SKM-1 treated with dmso at 0.1 percent for 144 hours (cell line): ENCODE data around the gene FXN.
"Not testable (repeated sequence)": the region's sequence is repeated elsewhere in the genome, so short reads cannot be mapped to it uniquely, and the experiment has no call there.

Experiments
- DNase-seq: peaks from one replicate; lab custom pipeline; 2025; ENCODE audit not compliant: unreplicated experiment; lab: John Stamatoyannopoulos, UW

FXN gene

DNA sequence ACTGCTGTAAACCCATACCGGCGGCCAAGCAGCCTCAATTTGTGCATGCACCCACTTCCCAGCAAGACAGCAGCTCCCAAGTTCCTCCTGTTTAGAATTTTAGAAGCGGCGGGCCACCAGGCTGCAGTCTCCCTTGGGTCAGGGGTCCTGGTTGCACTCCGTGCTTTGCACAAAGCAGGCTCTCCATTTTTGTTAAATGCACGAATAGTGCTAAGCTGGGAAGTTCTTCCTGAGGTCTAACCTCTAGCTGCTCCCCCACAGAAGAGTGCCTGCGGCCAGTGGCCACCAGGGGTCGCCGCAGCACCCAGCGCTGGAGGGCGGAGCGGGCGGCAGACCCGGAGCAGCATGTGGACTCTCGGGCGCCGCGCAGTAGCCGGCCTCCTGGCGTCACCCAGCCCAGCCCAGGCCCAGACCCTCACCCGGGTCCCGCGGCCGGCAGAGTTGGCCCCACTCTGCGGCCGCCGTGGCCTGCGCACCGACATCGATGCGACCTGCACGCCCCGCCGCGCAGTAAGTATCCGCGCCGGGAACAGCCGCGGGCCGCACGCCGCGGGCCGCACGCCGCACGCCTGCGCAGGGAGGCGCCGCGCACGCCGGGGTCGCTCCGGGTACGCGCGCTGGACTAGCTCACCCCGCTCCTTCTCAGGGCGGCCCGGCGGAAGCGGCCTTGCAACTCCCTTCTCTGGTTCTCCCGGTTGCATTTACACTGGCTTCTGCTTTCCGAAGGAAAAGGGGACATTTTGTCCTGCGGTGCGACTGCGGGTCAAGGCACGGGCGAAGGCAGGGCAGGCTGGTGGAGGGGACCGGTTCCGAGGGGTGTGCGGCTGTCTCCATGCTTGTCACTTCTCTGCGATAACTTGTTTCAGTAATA is at the start of gene FXN:
FXN (plus strand) TSS at position 315 of the 871 bp plus-strand sequence; CDS start at position 346, 31 bp downstream.
- peak; percentile 46 for DNase-seq

DNA sequence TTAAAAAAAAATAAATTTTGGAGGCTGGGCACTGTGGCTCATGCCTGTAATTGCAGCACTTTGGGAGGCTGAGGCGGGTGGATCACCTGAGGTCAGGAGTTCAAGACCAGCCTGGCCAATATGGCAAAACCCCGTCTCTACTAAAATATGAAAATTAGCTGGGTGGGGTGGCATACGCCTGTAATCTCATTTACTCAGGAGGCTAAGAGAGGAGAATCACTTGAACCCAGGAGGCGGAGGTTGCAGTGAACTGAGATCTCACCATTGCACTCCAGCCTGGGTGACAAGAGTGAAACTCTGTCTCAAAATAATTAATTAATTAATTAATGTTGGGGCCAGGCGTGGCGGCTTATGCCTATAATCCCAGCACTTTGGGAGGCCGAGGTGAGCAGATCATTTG is 48.6 kb upstream of the FXN start:
- not testable (repeated sequence) for DNase-seq

DNA sequence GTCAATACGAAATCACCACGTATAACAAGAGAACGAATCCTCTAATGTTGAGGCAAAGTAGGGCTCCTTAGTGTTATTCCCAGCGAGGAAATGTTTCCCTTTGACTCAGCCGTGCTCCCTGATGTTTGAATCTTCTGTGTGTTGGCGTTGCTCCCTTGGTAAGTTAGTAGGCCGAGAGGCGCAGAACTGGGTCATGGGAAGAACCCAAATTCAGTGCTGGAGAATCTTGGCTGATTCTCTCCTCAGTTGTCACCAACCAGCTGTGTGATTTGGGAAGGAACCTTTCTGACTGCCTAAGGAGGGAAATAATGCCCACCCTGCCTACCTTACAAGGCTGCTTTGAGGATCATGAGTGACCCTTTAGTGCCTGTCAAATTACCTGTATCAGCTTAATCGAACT is 44.1 kb upstream of the FXN start:
- DNase-seq = no peak

DNA sequence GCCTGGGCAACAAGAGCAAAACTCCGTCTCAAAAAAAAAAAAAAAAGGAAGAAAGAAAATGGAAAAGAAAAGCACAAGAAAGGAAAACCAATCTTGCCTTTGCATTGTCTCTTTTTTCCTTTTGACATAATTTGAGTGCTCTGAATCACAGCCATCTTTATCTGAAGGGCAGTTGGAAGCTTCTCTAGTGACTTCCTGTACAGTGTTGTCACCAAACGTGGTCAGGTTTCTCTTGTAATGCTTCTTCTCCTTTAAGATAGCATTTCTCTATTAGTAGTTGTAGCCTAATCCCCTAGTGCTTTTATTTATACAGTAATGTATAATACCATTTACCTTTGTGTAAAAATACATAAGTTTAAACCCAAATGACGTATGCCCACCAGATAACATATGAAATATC is 39.8 kb upstream of the FXN start:
- DNase-seq = no peak

DNA sequence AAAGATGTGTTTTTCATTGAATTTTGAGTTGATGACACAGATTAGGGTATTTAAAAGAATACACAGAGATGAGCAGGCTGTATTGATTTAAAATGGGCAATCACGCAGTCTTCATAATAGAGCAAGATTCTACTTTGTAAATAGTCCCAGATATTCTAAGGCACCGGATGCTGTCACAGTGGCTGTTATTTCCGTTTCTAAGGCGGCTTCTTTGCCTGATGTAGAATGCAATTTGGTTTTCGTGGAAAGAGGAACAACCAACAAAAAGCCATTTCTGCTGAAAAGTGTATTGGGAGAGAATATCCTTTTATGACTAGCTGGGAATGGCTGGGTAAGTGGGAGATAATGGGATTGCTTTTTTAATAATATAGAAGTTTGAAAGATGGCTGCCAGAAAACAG is 39.1 kb upstream of the FXN start:
- no peak for DNase-seq

DNA sequence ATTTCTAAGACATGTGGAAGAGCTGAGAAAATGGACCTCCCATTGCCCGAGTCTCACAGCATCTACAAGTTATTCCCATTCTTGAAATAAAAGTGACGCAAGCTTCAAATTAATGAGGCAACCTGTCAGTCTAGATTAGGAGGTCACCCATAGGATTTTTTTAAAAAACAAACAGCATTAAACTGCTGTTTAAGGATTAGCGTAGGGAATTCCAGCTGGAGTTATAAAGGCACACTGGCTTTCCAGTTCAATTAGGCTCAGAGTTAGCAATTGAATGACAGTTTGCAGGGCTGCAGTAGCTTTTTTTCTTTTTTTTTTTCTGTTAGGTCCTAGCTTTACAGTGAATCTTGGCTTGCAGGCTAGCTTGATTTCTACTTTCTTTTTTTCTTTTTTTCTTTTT is 37.9 kb upstream of the FXN start:
- no peak for DNase-seq

DNA sequence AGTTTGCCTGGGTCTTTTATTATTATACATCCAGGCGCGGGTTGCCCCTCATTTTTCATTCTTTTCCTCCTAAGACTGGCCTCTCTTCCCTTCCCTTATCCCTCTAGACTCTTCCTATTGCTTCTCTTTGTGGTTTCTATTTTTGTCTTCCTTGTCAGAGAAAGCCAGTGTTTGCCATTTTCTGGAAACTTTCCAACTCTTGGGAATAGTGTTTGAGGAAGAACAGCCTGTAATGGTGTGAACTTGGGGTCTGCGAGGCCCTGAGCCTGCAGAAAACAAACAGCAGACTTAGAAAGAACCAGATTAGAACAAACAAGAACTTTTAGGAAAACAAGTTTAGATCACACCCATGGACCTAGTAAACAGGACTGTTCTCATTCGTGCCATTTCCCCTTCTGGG is 37.2 kb upstream of the FXN start:
- no peak for DNase-seq

DNA sequence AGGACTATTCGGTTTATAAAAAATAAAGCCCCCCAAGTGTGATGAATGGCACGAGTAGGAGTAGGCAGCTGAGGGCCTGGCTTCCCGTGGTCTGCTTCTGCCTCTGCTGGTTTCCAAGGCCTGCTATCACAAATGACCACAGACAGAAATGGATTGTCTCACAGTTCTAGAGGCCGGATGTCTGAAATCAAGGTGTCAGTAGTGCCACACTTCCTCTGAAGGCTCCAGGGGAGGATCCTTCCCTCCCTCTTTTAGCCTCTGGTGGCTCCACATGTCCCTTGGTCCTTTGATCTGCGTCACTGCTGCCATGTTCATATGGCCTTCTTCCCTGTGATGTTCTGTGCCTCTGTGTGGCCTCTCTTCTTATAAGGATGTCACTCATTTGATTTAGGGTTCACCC is 36.7 kb upstream of the FXN start:
- no peak for DNase-seq

DNA sequence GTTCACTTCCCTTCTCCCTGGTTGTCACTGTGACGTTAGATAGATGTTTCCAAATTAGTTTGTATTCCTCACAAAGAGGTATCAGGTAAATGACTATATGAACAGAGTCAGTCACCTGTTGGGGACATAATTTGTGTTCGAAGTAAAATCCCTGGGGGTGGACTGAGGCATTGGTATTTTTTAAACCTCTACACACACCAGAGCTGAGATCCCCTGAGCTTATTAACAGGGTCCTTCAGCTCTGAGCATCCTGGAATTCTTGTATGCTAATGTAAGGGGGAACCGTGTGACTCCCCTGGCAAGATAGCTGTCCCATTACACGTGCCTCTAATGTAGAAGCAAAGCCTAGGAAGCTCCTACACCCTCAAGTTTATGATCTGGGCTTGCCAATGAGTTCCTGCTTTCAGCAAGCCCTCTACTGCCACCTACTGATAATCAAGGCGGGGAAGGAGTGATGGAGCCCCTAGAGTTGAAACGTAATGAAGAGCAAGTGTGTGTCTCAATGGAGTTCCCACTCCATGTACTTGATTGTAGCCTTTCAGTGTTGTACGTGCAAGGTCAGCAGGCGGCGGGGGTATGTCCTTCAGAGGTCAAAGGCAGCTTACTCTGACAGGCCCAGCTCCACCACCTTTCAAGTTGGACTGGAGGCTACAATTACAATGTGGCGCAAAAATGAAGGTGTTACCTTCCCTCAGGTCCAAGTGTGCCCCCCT is 36.0 kb upstream of the FXN start:
- peak; percentile 42 for DNase-seq

DNA sequence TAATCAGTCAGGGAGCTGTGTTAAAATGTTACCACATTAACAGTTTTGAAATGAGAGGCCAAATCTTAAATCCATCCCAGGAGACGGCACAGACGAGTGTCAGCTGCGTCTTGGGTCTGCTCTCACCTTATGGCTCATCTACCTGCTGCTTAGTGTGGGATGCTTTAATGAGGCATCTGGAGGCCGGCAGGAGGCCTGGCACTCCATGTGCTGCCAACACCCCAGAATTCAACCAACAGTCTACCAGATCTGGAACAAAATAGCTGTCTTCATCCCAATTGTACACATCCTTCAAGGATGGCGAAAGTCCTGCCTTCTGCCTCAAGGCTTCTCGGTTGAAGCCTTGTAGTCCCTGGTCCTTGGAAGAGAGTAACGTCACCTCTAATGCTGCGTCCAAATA is 33.6 kb upstream of the FXN start:
- no peak for DNase-seq

DNA sequence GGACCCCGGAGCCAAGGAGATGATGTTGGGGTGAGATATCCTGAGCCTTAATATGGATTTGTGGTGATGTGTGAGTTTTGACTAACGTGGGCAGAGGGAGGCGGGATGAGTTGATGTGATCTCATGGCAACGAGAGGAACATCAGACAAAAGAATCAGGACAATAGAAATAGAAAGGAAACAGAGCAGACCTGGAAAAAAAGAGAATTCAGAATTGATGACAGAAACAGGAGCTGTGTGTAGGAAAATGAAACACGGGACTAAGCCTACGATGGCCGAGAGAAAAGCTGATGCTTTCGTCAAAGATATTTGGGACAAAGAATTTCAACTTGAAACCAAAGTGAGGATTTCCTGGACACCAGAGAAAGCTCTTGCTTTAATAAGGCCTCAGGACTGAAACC is 32.5 kb upstream of the FXN start:
- no peak for DNase-seq

DNA sequence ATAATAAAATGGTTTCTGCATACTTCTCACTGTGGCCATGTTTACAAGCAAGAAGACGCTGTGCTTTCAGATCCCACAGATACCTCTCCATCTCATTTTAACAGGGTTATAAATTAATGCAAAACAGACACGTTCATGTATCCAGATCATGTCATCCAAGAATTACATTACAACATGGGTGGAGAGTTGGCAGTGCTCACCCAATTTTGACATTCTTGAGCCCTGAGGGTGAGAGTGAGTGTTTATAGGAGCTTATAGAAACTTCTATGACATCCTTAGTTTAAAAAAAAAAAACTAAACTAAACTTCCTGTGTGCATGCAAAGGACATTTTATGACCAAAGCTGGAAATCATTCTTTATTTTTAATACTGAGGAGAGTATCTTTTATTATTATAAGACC is 30.7 kb upstream of the FXN start:
- DNase-seq = no peak

DNA sequence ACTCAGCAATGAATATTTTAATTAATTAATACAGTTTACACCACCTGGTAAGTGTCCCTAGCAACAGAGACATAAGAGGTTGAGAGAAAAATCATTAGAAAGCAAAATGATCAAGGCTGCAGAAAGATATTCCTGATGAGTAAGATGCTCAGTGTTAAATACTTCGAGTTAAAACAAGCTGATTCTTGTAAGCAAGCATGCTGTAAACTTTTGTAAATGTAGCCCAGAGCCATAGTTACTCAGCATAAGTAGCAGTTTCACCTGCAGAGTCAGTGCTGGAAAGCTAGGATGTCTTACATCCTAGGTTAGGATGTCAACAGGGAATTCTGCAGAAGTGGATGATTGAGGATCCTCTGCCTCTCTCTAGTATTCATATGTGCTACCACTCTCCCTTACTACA is 25.8 kb upstream of the FXN start:
- DNase-seq = no peak

DNA sequence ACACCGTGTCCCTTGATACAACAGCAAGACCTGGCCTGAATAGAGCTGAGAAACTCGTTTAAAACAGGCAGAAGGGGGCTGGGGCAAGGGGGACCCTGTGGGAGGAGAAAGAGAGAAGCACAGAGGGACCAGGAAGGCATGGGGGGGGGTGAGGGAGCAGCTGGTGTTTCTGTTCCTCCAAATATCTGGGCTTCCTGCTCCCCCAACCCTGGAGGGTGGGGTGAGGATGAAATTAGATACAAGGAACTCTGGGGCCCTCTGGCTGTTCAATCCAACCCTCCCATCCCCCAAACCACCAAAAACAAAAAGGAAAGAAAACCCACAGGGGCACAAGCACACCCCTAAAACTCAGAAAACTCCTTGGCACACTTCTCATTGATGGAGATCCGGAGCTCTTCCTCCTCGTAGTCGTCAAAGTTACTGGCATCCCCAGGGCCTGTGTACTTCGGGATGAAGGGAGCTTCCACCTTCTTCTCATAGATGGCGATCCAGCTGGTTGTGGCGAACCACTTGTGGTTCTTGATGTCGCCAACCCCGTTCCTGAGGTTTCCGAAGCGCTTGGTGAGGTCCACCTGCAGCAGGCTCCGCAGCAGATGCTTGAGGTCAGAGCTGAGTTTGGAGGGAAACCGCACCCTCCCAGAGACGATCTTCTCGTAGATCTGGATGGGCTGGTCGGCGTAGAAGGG is 22.7 kb upstream of the FXN start:
- no peak for DNase-seq

DNA sequence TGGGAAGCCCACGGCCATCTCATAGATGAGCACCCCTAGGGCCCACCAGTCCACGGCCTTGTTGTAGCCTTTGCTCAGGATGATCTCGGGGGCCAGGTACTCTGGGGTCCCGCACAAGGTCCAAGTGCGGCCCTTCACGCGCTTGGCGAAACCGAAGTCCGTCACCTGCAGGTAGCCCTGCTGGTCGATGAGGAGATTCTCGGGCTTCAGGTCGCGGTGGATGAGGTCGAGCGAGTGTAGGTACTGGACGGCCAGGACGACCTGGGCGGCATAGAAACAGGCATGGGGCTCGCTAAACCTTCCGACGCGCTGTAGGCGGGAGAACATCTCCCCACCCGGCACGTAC is 22.2 kb upstream of the FXN start:
- DNase-seq = no peak

DNA sequence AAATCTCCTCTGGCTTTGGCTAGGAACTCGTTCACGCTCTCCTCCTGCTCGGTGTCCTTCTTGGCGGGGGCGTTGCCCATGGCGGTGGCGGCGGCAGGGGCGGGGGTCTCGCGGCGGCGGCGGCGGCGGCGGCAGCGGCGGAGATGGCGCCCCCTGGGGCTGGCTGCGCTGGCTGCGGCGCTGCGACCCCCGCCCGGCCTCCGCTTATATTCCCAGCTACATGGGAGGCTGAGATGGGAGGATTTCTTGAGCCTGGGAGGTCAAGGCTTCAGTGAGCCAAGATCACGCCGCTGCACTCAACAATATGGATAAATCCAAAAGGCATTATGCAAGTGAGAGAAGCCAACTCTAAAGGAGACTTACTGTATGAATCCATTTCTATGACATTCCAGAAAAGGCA is 21.5 kb upstream of the FXN start, which contains the start of gene PRKACG:
PRKACG (minus strand) TSS at position 101 of the 400 bp plus-strand sequence; CDS start at position 80, 21 bp downstream.
- no peak for DNase-seq

DNA sequence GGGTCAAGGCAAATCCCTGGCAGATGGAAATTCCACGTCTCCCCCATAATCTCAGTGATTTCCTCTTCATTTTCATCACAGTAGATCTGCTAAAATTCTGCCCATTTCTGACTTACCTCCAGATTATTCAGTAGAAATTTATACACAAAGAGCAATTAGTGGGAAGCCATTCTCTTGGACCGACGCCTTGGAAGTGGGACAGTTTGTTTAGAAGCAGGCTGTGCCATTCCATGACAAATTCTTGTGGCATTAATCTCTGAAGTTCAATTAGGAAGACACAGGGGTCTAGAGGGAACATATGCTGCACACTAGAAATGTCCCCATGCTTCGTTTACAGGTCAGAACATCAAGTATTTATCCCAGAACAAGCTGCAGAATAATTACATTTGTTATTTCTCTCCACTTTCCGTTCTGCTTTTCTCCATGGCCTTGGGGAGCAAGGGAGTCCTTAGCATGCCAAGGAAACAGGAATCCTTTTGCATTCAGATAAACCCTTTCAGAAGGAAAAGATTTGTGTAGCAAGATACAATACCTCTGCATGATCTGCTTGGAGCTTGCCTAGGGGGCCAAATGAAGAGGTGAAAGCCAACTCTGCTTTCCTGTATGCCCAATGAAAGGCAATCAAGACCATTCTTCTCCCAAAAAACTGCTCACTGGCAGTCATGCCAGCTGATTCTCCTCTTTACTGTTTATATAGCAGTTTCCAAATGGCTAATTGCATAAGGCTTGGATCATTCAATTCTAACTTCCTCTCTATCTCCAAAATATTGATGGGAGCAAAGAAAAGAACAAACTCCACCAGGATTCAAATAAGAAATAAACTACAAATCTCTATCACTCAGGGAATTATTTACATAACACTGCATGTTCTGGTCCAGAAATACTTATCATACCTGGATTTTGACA is 19.1 kb upstream of the FXN start:
- no peak for DNase-seq

DNA sequence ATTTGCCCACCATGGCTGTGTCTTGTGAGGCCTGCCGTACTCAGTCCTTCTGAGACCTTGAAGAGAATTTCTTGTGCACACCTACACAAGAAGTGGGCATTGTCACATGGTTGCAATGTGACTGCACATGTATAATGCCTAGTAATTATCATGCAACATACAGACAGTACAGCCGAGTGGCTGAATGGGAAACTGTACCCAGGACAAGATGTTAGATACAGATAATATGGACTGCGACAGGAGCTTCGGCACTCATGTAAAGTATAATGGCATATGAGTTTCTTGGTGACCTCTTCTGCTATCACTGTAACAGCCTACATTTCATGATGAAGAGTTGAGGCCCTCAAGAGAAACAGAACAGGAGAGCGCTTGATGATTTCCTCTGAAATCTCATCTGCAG is 16.8 kb upstream of the FXN start:
- no peak for DNase-seq

DNA sequence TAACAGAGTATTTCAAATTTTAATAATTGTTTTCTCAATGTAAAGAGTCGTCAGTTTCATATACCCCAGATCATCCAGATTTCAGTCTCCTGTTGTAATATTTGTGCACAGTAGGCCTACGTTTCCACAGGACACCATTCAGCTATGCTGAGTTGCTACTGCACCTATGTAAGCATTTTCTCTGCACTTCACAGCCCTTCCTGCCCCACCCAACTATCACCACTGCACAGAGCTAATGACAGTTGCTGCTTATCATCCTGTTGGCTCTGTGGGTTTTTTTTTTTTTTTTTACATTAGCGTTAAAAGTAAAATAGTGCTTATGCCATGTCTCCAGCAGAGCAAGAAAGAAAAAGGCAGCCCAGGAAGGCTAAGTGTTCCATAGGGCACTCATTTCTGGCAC is 15.7 kb upstream of the FXN start:
- DNase-seq = no peak

DNA sequence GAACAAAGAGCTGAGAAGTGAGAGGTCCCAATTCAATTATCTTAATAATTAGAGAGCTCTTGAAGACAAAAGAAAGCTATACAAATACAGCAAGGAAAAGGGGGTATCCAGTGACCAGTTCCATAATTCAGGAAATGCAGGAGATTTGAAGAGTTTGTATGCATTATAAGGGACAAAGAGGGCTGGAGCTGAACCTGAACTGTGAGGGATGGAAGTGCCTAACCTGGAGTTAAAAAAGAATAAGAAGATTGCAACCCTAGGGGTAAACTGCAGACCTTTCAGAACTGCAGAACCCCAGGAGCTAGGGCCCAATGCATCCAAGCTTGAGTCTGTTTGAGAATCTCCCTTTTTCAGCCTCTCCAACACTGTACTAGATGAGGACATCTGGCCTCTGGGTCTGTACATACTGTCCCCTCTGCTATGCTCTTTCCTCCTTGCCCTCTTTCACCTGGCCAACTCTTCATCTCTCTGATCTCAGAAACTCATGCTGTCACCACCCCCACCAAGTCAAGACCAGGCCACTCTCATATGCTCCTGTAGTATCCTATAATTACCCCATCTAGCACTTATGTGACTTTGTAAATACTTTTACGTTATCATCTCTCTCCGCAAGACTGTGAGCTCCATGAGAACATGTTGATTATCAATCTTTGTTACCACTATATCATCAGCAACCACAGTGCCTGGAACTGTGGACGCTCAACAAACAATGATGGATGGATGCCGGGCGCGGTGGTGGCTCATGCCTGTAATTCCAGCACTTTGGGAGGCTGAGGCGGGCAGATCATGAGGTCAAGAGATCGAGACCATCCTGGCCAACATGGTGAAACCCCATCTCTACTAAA is 15.0 kb upstream of the FXN start:
- DNase-seq = no peak
